DMS79 (cell line): ENCODE measurements around the gene ST14.
"Not testable (repeated sequence)": the region's sequence is repeated elsewhere in the genome, so short reads cannot be mapped to it uniquely, and the experiment has no call there.

Experiments used
- DNase-seq: peaks from one replicate; lab custom pipeline; 2025; lab: John Stamatoyannopoulos, UW

The ST14 gene

GRCh38 chr11:130227373-130227772 lies 67.8 kb downstream of the ST14 start:
- DNase-seq: no peak

GRCh38 chr11:130233486-130233885 lies 73.9 kb downstream of the ST14 start:
- DNase-seq: not testable (repeated sequence)

- DNase-seq: not testable (repeated sequence)
These were observed 74.3 kb downstream of the ST14 start for GRCh38 chr11:130233888-130234287.

GRCh38 chr11:130234315-130234714 lies 74.7 kb downstream of the ST14 start:
- no peak for DNase-seq

GRCh38 chr11:130237282-130238006 lies 77.9 kb downstream of the ST14 start:
- DNase-seq: no peak

GRCh38 chr11:130241713-130242112 lies 82.1 kb downstream of the ST14 start:
- no peak for DNase-seq

GRCh38 chr11:130243816-130244215 lies 84.2 kb downstream of the ST14 start:
- DNase-seq: no peak

- DNase-seq: no peak
These were observed 85.3 kb downstream of the ST14 start for GRCh38 chr11:130244848-130245247.

- DNase-seq: not testable (repeated sequence)
These were observed 85.8 kb downstream of the ST14 start for GRCh38 chr11:130245375-130245774.

GRCh38 chr11:130246270-130246669 lies 86.7 kb downstream of the ST14 start:
- DNase-seq: no peak

- no peak for DNase-seq
These were observed 87.2 kb downstream of the ST14 start for GRCh38 chr11:130246738-130247137.

- DNase-seq: no peak
These were observed 87.7 kb downstream of the ST14 start for GRCh38 chr11:130247319-130247718.

- DNase-seq: no peak
These were observed 89.8 kb downstream of the ST14 start for GRCh38 chr11:130249371-130249770.

- not testable (repeated sequence) for DNase-seq
These were observed 90.3 kb downstream of the ST14 start for GRCh38 chr11:130249929-130250328.

- not testable (repeated sequence) for DNase-seq
These were observed 92.2 kb downstream of the ST14 start for GRCh38 chr11:130251763-130252162.
